Ovary (tissue), 9 donors: ENCODE data around the gene RNF7. TPM values are rescaled to one million over a fixed set of nuclear protein-coding genes. Genes with fewer than 3 reads are reported as not detected.
A peak's percentile ranks its signal among the peaks of the same experiment; 100 is the strongest.

Experiments
- DNase-seq, 5 donors: peaks; one replicate each; pipeline ENCODE4 v3.0.0-alpha.2; 2019 to 2020
- H3K27ac ChIP-seq, 2 donors: fragments of 200-600 bp; one replicate each; pipeline versions ENCODE4 v1.5.1 to v1.8.0; 2019 to 2022
- H3K27me3 ChIP-seq: fragments of 200-600 bp; one replicate; pipeline ENCODE4 v1.8.0; 2022
- H3K36me3 ChIP-seq: fragments of 200-600 bp; sonication (generic); one replicate; pipeline ENCODE4 v1.5.1; 2019
- H3K4me1 ChIP-seq: one replicate; pipeline ENCODE4 v1.8.1; 2013; ENCODE audit warnings: mild to moderate bottlenecking, moderate library complexity; ENCODE audit not compliant: insufficient read depth
- H3K4me3 ChIP-seq: fragments of 200-600 bp; sonication (generic); one replicate; pipeline ENCODE4 v1.5.1; 2017
- H3K9me3 ChIP-seq, 2 donors: fragments of 200-600 bp in 1 of 2; sonication (generic) in 1 of 2; one replicate each; pipeline versions ENCODE4 v1.5.1 to v1.8.1; 2013 to 2019; ENCODE audit warnings: mild to moderate bottlenecking in 1 of 2, moderate library complexity in 1 of 2
- CTCF ChIP-seq, 3 donors: fragments of 450-650 bp in 2 of 3; fragments of 200-600 bp in 1 of 3; IDR thresholded peaks; one replicate each; pipeline versions ENCODE4 v1.5.1 to v1.8.0; 2016 to 2022; ENCODE audit warnings: antibody characterized with exemption in 3 of 3, mild to moderate bottlenecking in 1 of 3
- EP300 ChIP-seq: sonication (generic); formaldehyde crosslinking; IDR thresholded peaks from one replicate; pipeline ENCODE4 v1.6.1; 2017; ENCODE audit warnings: antibody characterized with exemption
- POLR2A ChIP-seq: fragments of 450-650 bp; IDR thresholded peaks from one replicate; pipeline ENCODE4 v1.6.1; 2017; ENCODE audit warnings: antibody characterized with exemption, mild to moderate bottlenecking, moderate library complexity
- WGBS, 3 donors: extraction: QIAGEN DNeasy Blood & Tissue Kit in 1 of 3; methylation state at CpG; one replicate each; pipeline versions ENCODE4 v1.1.5 to v1.1.7; 2013 to 2017; 5-methylcytosine and 5-hydroxymethylcytosine counted together
- intact Hi-C, 4 donors: fragments of 100-400 bp; cut with DNase I; formaldehyde crosslinking; loops; one replicate each; pipeline versions ENCODE4 v1.11.0 to v1.15.1; 2022 to 2023
- polyA plus RNA-seq, 2 donors: library from polyadenylated mRNA; stranded (reverse); fragments of 200-250 nt in 1 of 2; fragments of 350-450 nt in 1 of 2; fragmentation: Illumina TruSeq in 1 of 2; extraction: RNeasy Lipid Tissue Mini Kit (QIAGEN cat#74804) in 1 of 2; gene quantifications; one replicate each; pipeline ENCODE4 v1.2.3, GENCODE V29; 2013 to 2014
- small RNA-seq: library from RNA; depleted of rRNA; stranded (forward); fragments of <200 nt; gene quantifications from one replicate; pipeline ENCODE3, GENCODE V24; 2016
- total RNA-seq, 7 donors: library from RNA; depleted of rRNA in 2 of 7; stranded (reverse); fragments of >200 nt in 2 of 7; fragmentation: NEBNext Ultra II Directional in 3 of 7; extraction: Animal tissue kit (Norgen Biotek cat#: 25700) in 3 of 7; gene quantifications; one replicate each; pipeline versions ENCODE4 v1.1.0 to v1.2.4, GENCODE V29; 2016 to 2023
- donor health status: DM: no; HTN: no; CAD: no; lungs with moderate emphysema.
- donor health status: DM: no; HTN: no; CAD: no.
- donor health status: Bipolar disorder and iron deficiency.
- donor health status: DM: yes; HTN: yes; CAD: no.
- donor health status: DM: no; HTN: no; CAD: no.
- donor health status: DM: yes; HTN: yes; CAD: no.

RNF7 gene
- total and polyA plus RNA-seq, 9 donors = 70.2 to 100 (median 79.1) TPM

GRCh38 chr3:141795741-141796080, 57.6 kb downstream of the RNF7 start:
- Histone ChIP-seq H3K27ac (no peak overlapping the region), H3K36me3 (no peaks in the 10 kb centered on the region), H3K4me1 (peaks cover 16% of the 10 kb centered on the region), H3K27me3 (no peaks in the 10 kb centered on the region), H3K9me3 (no peaks in the 10 kb centered on the region), H3K4me3 (no peak overlapping the region)
- DNase-seq = no peak
- 84 to 87% (median 86%) methylated on average over 5 of the region's 5 CpGs for WGBS, 3 donors
- no peak for TF ChIP-seq POLR2A
- no peak for TF ChIP-seq EP300
- no peak for TF ChIP-seq CTCF (IDR thresholded peaks at IDR 0.05)
- intact Hi-C loops = no loop called here

GRCh38 chr3:141796081-141796888, 58.2 kb downstream of the RNF7 start:
- TF ChIP-seq CTCF (IDR thresholded peaks at IDR 0.05) (no peak), EP300 (no peak), POLR2A (no peak)
- Histone ChIP-seq H3K36me3 (no peaks in the 10 kb centered on the region), H3K4me3 (no peak overlapping the region), H3K27me3 (no peaks in the 10 kb centered on the region), H3K27ac (peak overlapping the region; percentile 43 to 74), H3K4me1 (peaks cover 16% of the 10 kb centered on the region), H3K9me3 (no peaks in the 10 kb centered on the region)
- 67 to 80% (median 78%) methylated on average over 11 of the region's 11 CpGs for WGBS, 3 donors
- DNase-seq = peak in 2 of 5 donors; percentile 40 to 53
- intact Hi-C loops = no loop called here

Small RNA genes within 50 kb of the gene (small RNA-seq; reads per million reads assigned to genes)
- gene AC112771.1 = not detected

Other genes starting within 250 kb of the RNF7 start
- under 1 TPM in 3 of 7 donors, not detected in 4; 0.08 to 0.13 (median 0.13) TPM for gene GRK7, start 25.1 kb downstream of the RNF7 start, total RNA-seq
- gene GRK7, start 25.1 kb downstream of the RNF7 start, polyA plus RNA-seq = under 1 TPM in 1 of 2 donors, not detected in 1; 0.02 TPM
- gene ATP1B3, start 138.3 kb downstream of the RNF7 start, total RNA-seq = 100 to 1,000 TPM in 3 of 7 donors, 10 to 100 TPM in 4; 36.7 to 140 (median 51.2) TPM
- gene ATP1B3, start 138.3 kb downstream of the RNF7 start, polyA plus RNA-seq = 10 to 100 TPM; 44.4 to 91.0 TPM